Ishikawa (cell line): ENCODE measurements around the gene CAMK2N1.

Experiments
- CEBPB ChIP-seq: IDR thresholded peaks from 2 replicates; pipeline ENCODE4 v1.6.1; 2012
- CREB1 ChIP-seq: IDR thresholded peaks from 2 replicates; pipeline ENCODE4 v1.6.1; 2012; ENCODE audit warnings: low read depth
- EGR1 ChIP-seq: IDR thresholded peaks from 2 replicates; pipeline ENCODE4 v1.6.1; 2012
- EP300 ChIP-seq: IDR thresholded peaks from 2 replicates; pipeline ENCODE4 v1.6.1; 2012; ENCODE audit warnings: borderline replicate concordance
- FOXM1 ChIP-seq: IDR thresholded peaks from 2 replicates; pipeline ENCODE4 v1.6.1; 2012; ENCODE audit warnings: low read depth, borderline replicate concordance
- MAX ChIP-seq: IDR thresholded peaks from 2 replicates; pipeline ENCODE4 v1.6.1; 2012
- NFIC ChIP-seq: IDR thresholded peaks from 2 replicates; pipeline ENCODE4 v1.6.1; 2012
- RAD21 ChIP-seq: IDR thresholded peaks from 2 replicates; pipeline ENCODE4 v1.6.1; 2012; ENCODE audit warnings: low read depth
- REST ChIP-seq: IDR thresholded peaks from 2 replicates; pipeline ENCODE4 v1.6.1; 2012; ENCODE audit warnings: low read depth, mild to moderate bottlenecking
- TAF1 ChIP-seq: IDR thresholded peaks from 2 replicates; pipeline ENCODE4 v1.6.1; 2012; ENCODE audit warnings: low read depth, mild to moderate bottlenecking
- TCF12 ChIP-seq: IDR thresholded peaks from 2 replicates; pipeline ENCODE4 v1.6.1; 2012; ENCODE audit warnings: low read depth
- TEAD4 ChIP-seq: IDR thresholded peaks from 2 replicates; pipeline ENCODE4 v1.6.1; 2012
- USF1 ChIP-seq: IDR thresholded peaks from 2 replicates; pipeline ENCODE4 v1.6.1; 2012
- YY1 ChIP-seq: IDR thresholded peaks from 2 replicates; pipeline ENCODE4 v1.6.1; 2012; ENCODE audit warnings: low read depth
- ZBTB7A ChIP-seq: IDR thresholded peaks from 2 replicates; pipeline ENCODE4 v1.6.1; 2012; ENCODE audit warnings: low read depth

Gene CAMK2N1

GRCh38 chr1:20483833-20484518, 2.0 kb downstream of the CAMK2N1 start:
- TF ChIP-seq FOXM1 (no peak), RAD21 (no peak), CREB1 (no peak), USF1 (no peak), CEBPB (no peak), REST (no peak), NFIC (no peak), EGR1 (no peak), MAX (no peak), EP300 (no peak), TCF12 (no peak), TAF1 (no peak), YY1 (no peak), TEAD4 (no peak), ZBTB7A (no peak)

- TF ChIP-seq CEBPB (peak; percentile 81), TAF1 (no peak)
These were observed 2.7 kb downstream of the CAMK2N1 start for GRCh38 chr1:20483098-20483832.

- TF ChIP-seq TCF12 (no peak), ZBTB7A (no peak), YY1 (no peak), RAD21 (no peak), TEAD4 (no peak), REST (no peak), EGR1 (no peak), MAX (no peak), CREB1 (no peak), NFIC (no peak), TAF1 (no peak), CEBPB (no peak)
These were observed 4.1 kb downstream of the CAMK2N1 start for GRCh38 chr1:20481643-20482498.

- TF ChIP-seq RAD21 = no peak
- no peak for TF ChIP-seq YY1
- no peak for TF ChIP-seq EP300
These were observed 4.9 kb downstream of the CAMK2N1 start for GRCh38 chr1:20480951-20481617.

- TF ChIP-seq USF1 (no peak), FOXM1 (no peak), ZBTB7A (no peak), MAX (no peak), TCF12 (no peak), EP300 (no peak), TEAD4 (no peak), NFIC (no peak), CEBPB (no peak), EGR1 (no peak), REST (no peak), RAD21 (no peak), CREB1 (no peak), YY1 (no peak), TAF1 (no peak)
These were observed 5.6 kb downstream of the CAMK2N1 start for GRCh38 chr1:20480243-20480944.
